ENCODE data around the gene SHISA9.

Gene SHISA9

GRCh38 chr16:13120557-13120956, 219.2 kb downstream of the SHISA9 start:
- DNase-seq (no peak), ATAC-seq (no peak)

- DNase-seq (no peak), ATAC-seq (no peak)
Observed at GRCh38 chr16:13123991-13124390, 222.6 kb downstream of the SHISA9 start.

- DNase-seq (no peak), ATAC-seq (no peak)
Observed at GRCh38 chr16:13127144-13127543, 225.7 kb downstream of the SHISA9 start.

GRCh38 chr16:13130586-13130985, 229.2 kb downstream of the SHISA9 start:
- DNase-seq (no peak), ATAC-seq (no peak)

GRCh38 chr16:13134836-13135235, 233.4 kb downstream of the SHISA9 start:
- no peak for ATAC-seq
- DNase-seq, result no peak

GRCh38 chr16:13136901-13137300, 235.5 kb downstream of the SHISA9 start:
- ATAC-seq (no peak), DNase-seq (no peak)

GRCh38 chr16:13138528-13138927, 237.1 kb downstream of the SHISA9 start:
- no peak for ATAC-seq
- no peak for DNase-seq

- ATAC-seq (no peak), DNase-seq (no peak)
Observed at GRCh38 chr16:13139661-13140241, 238.4 kb downstream of the SHISA9 start.

GRCh38 chr16:13143551-13143950, 242.2 kb downstream of the SHISA9 start:
- DNase-seq (no peak), ATAC-seq (no peak)

- DNase-seq (no peak), ATAC-seq (no peak)
Observed at GRCh38 chr16:13146829-13147228, 245.4 kb downstream of the SHISA9 start.

GRCh38 chr16:13148294-13148693, 246.9 kb downstream of the SHISA9 start:
- DNase-seq (no peak), ATAC-seq (no peak)

GRCh38 chr16:13148836-13149235, 247.4 kb downstream of the SHISA9 start:
- ATAC-seq (no peak), DNase-seq (no peak)

- no peak for ATAC-seq
- no peak for DNase-seq
Observed at GRCh38 chr16:13150181-13150885, 248.9 kb downstream of the SHISA9 start.

- DNase-seq (no peak), ATAC-seq (no peak)
Observed at GRCh38 chr16:13153696-13154095, 252.3 kb downstream of the SHISA9 start.

- DNase-seq, result no peak
- ATAC-seq, result no peak
Observed at GRCh38 chr16:13154799-13155198, 253.4 kb downstream of the SHISA9 start.

GRCh38 chr16:13155377-13155776, 254.0 kb downstream of the SHISA9 start:
- ATAC-seq, result no peak
- no peak for DNase-seq

- ATAC-seq (no peak), DNase-seq (no peak)
Observed at GRCh38 chr16:13155780-13156179, 254.4 kb downstream of the SHISA9 start.

- ATAC-seq (no peak), DNase-seq (no peak)
Observed at GRCh38 chr16:13157082-13157481, 255.7 kb downstream of the SHISA9 start.

GRCh38 chr16:13158427-13158826, 257.0 kb downstream of the SHISA9 start:
- ATAC-seq (no peak), DNase-seq (no peak)

- no peak for DNase-seq
- no peak for ATAC-seq
Observed at GRCh38 chr16:13165024-13165423, 263.6 kb downstream of the SHISA9 start.

- DNase-seq (no peak), ATAC-seq (no peak)
Observed at GRCh38 chr16:13168091-13168572, 266.7 kb downstream of the SHISA9 start.

- no peak for DNase-seq
- ATAC-seq, result no peak
Observed at GRCh38 chr16:13171313-13171712, 269.9 kb downstream of the SHISA9 start.

- ATAC-seq (no peak), DNase-seq (no peak)
Observed at GRCh38 chr16:13176711-13177110, 275.3 kb downstream of the SHISA9 start.

GRCh38 chr16:13178318-13178717, 276.9 kb downstream of the SHISA9 start:
- no peak for ATAC-seq

More at GRCh38 chr16:13178318-13178717, 276.9 kb downstream of the SHISA9 start:
- no peak for DNase-seq

Measured in stimulated activated naive CD8-positive, alpha-beta T cell treated with anti-CD3 and anti-CD28 coated beads, Interleukin-15, Interleukin-2, amounts not matched to agents 100 U/mL and 50 U/mL, for 24 hours (primary cell).